Stimulated activated CD4-positive, alpha-beta T cell treated with anti-CD3 and anti-CD28 coated beads, Interleukin-12 subunit alpha, Interleukin-12 subunit beta, amount 100 ng/mL, for 48 hours (primary cell): ENCODE measurements around the gene DUSP28.
A peak's percentile ranks its signal among the peaks of the same experiment; 100 is the strongest.
"Not testable (repeated sequence)": the region's sequence is repeated elsewhere in the genome, so short reads cannot be mapped to it uniquely, and the experiment has no call there.

Experiments used
- DNase-seq, 3 donors: peaks; one replicate each; pipeline ENCODE4 v3.0.0-alpha.2; 2020; ENCODE audit warnings: low read depth in 2 of 3, low spot score in 1 of 3

DUSP28 gene

GRCh38 chr2:240560480-240561324, 545 bp downstream of the DUSP28 start:
- peak; percentile 99 to 100 (median 100) for DNase-seq

GRCh38 chr2:240561325-240561971, 1.3 kb downstream of the DUSP28 start:
- no peak for DNase-seq

GRCh38 chr2:240563231-240563630, 3.1 kb downstream of the DUSP28 start:
- not testable (repeated sequence) for DNase-seq

GRCh38 chr2:240563951-240564560, 3.9 kb downstream of the DUSP28 start:
- no peak for DNase-seq

- DNase-seq = no peak
Observed at GRCh38 chr2:240564561-240565332, 4.6 kb downstream of the DUSP28 start.

GRCh38 chr2:240565333-240566202, 5.4 kb downstream of the DUSP28 start:
- peak; percentile 82 to 87 (median 86) for DNase-seq

GRCh38 chr2:240566203-240567136, 6.3 kb downstream of the DUSP28 start:
- DNase-seq = peak; percentile 91 to 93 (median 93)

- DNase-seq = no peak
Observed at GRCh38 chr2:240567137-240567871, 7.1 kb downstream of the DUSP28 start.

- DNase-seq = no peak
Observed at GRCh38 chr2:240567872-240568677, 7.9 kb downstream of the DUSP28 start, which contains the start of gene RNPEPL1. Gene RNPEPL1, plus strand, starts transcription at chr2:240568484. Its CDS starts 103 bp downstream, at chr2:240568587.

- no peak for DNase-seq
Observed at GRCh38 chr2:240568678-240569522, 8.7 kb downstream of the DUSP28 start.

- no peak for DNase-seq
Observed at GRCh38 chr2:240569523-240569997, 9.4 kb downstream of the DUSP28 start.

- no peak for DNase-seq
Observed at GRCh38 chr2:240569998-240570530, 9.9 kb downstream of the DUSP28 start.

- DNase-seq = no peak
Observed at GRCh38 chr2:240570531-240571313, 10.6 kb downstream of the DUSP28 start.

- no peak for DNase-seq
Observed at GRCh38 chr2:240571314-240571973, 11.3 kb downstream of the DUSP28 start.
